Activated naive CD4-positive, alpha-beta T cell treated with anti-CD3 and anti-CD28 coated beads, Interleukin-2, amount 10 ng/mL, durations not matched to agents 5 hours and 36 hours (primary cell): ENCODE data around the gene CACFD1. TPM values are rescaled to one million over a fixed set of nuclear protein-coding genes. Genes with fewer than 3 reads are reported as not detected.

Source experiments
- total RNA-seq, 2 experiments: library from RNA; stranded (reverse); gene quantifications; one replicate each; pipeline ENCODE4 v1.2.3, GENCODE V29; 2021

Gene CACFD1
- total RNA-seq: 1 to 10 TPM; 1.6 to 1.9 TPM

GRCh38 chr9:133459476-133460404 lies at the start of gene CACFD1:
CACFD1 (plus strand) TSS chr9:133459978; CDS start chr9:133460067, 89 bp downstream.

DNA sequence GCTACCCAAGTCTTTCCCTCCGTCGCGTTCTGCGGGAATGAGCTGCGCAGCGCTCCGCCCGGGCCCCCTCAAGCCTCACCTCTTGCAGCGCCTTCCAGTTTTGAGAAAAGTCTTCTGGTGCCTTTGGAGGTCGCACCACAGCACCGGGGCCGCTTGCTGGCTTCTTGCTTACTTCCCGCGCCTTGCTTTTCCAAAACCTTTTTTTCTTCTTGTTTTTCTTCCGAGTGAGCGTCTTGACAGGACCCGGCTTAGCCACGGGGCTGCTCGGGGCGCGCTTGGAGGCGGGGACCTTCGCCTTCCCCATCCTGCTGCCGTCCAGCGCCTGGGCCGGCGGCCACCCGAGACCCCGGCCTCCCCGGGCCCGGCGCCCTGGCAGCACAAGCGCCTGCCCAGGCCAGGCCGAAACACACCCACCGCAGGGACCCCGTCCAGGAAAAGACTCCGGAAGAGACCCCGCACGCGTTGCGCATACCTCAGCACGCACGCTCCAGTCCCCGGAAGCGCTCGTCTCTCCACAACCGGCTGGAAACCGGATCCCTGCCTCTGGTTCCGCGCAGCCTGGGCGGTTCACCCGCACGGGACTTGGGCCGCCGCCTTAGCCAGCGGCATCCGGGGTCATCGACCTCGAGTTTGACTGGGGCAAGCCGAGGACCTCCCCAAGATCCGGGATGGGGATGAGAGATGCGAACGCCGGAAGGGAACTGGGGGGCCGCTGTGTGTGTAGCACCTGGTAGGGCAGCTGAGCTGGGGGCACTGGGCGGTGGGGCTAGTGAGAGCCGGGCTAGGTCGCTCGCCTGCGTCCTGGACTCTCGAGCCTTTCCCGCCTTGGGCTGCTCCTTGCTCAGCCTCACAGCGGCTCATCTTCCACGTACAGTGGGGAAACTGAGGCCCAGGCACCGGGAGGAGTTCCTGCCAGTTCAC lies 42.0 kb upstream of the CACFD1 start, which contains the start of gene REXO4:
Gene REXO4, minus strand, starts transcription at position 470 of the 921 bp plus-strand sequence. Its CDS starts 166 bp downstream, at position 304.

GRCh38 chr9:133421615-133422542 lies 37.9 kb upstream of the CACFD1 start, which contains the start of gene ADAMTS13:
ADAMTS13 (plus strand) TSS chr9:133422367; CDS start chr9:133422444, 77 bp downstream.

GRCh38 chr9:133478851-133479711 lies 19.3 kb downstream of the CACFD1 start, which contains the start of gene SLC2A6:
SLC2A6 (minus strand) TSS chr9:133479099; CDS start chr9:133479059, 40 bp downstream.

Other genes with a start within 250 kb of the CACFD1 start
- under 1 TPM; 0.22 to 0.50 TPM for gene ABO, start 184.8 kb upstream of the CACFD1 start, total RNA-seq
- 10 to 100 TPM; 17.0 to 17.9 TPM for gene SURF6, start 123.8 kb upstream of the CACFD1 start, total RNA-seq
- gene MED22, start 111.8 kb upstream of the CACFD1 start, total RNA-seq: 10 to 100 TPM; 22.9 to 23.1 TPM
- 1,000 to 10,000 TPM; 2,499 to 2,534 TPM for gene RPL7A, start 111.8 kb upstream of the CACFD1 start, total RNA-seq
- gene SURF1, start 103.5 kb upstream of the CACFD1 start, total RNA-seq: 10 to 100 TPM; 38.3 to 40.0 TPM
- 10 to 100 TPM; 15.1 to 16.5 TPM for gene SURF2, start 103.4 kb upstream of the CACFD1 start, total RNA-seq
- 100 to 1,000 TPM; 127 to 138 TPM for gene SURF4, start 83.9 kb upstream of the CACFD1 start, total RNA-seq
- gene STKLD1, start 83.6 kb upstream of the CACFD1 start, total RNA-seq: 1 to 10 TPM; 1.0 to 1.1 TPM
- 10 to 100 TPM; 22.1 to 27.4 TPM for gene REXO4, start 42.0 kb upstream of the CACFD1 start, total RNA-seq
- gene ADAMTS13, start 37.6 kb upstream of the CACFD1 start, total RNA-seq: 1 to 10 TPM; 1.6 to 1.7 TPM
- 1 to 10 TPM; 3.0 TPM for gene SLC2A6, start 19.1 kb downstream of the CACFD1 start, total RNA-seq
- gene MYMK, start 65.0 kb downstream of the CACFD1 start, total RNA-seq: not detected
- gene ADAMTSL2, start 74.7 kb downstream of the CACFD1 start, total RNA-seq: not detected
- not detected for gene FAM163B, start 149.4 kb downstream of the CACFD1 start, total RNA-seq
- not detected for gene DBH, start 176.4 kb downstream of the CACFD1 start, total RNA-seq